ENCODE data around the gene AK1. TPM values are rescaled to one million over a fixed set of nuclear protein-coding genes. Genes with fewer than 3 reads are reported as not detected.
A peak's percentile ranks its signal among the peaks of the same experiment; 100 is the strongest.

Gene AK1
- total RNA-seq, 2 experiments from 2014 or later = 46.7 to 52.6 TPM

GRCh38 chr9:127886401-127886972, 9.0 kb upstream of the AK1 start:
- ChIA-PET POLR2A (interaction anchor here (1.3 kb wide), 1 partner anchor 187 kb away, joined by 3 read pairs; no protein-coding TSS in a partner anchor), CTCF (no interaction called here)
- Histone ChIP-seq H3K27me3 (ENCODE audit: control insufficient read depth in 1 of 2, insufficient read depth in 2 of 2, low read length in 2 of 2) (no peaks in the 10 kb centered on the region), H3K4me3 (ENCODE audit: low read length) (no peak overlapping the region), H3K9me3 (ENCODE audit: control insufficient read depth in 1 of 2, insufficient read depth in 1 of 2, low read length in 2 of 2) (no peaks in the 10 kb centered on the region), H3K36me3 (ENCODE audit: insufficient read depth, low read length) (peaks cover 58% of the 10 kb centered on the region), H3K27ac (ENCODE audit: low read depth in 1 of 2, low read length in 2 of 2) (no peak overlapping the region), H3K4me1 (ENCODE audit: insufficient read depth, low read length) (peaks cover 6% of the 10 kb centered on the region)
- Mint-ChIP-seq H3K4me3 (no peak overlapping the region), H3K9me3 (no peaks in the 10 kb centered on the region), H3K27ac (no peak overlapping the region), H3K36me3 (ENCODE audit: low read depth) (peaks cover 78% of the 10 kb centered on the region), H3K4me1 (ENCODE audit: low read depth) (peaks cover 5% of the 10 kb centered on the region), H3K27me3 (no peaks in the 10 kb centered on the region)
- DNase-seq = no peak
- peak; percentile 25 for ATAC-seq (ENCODE audit: poor library complexity)
- intact Hi-C loops (cut with DNase I, micrococcal nuclease) = no loop called here
- TF ChIP-seq, protein P1, sequence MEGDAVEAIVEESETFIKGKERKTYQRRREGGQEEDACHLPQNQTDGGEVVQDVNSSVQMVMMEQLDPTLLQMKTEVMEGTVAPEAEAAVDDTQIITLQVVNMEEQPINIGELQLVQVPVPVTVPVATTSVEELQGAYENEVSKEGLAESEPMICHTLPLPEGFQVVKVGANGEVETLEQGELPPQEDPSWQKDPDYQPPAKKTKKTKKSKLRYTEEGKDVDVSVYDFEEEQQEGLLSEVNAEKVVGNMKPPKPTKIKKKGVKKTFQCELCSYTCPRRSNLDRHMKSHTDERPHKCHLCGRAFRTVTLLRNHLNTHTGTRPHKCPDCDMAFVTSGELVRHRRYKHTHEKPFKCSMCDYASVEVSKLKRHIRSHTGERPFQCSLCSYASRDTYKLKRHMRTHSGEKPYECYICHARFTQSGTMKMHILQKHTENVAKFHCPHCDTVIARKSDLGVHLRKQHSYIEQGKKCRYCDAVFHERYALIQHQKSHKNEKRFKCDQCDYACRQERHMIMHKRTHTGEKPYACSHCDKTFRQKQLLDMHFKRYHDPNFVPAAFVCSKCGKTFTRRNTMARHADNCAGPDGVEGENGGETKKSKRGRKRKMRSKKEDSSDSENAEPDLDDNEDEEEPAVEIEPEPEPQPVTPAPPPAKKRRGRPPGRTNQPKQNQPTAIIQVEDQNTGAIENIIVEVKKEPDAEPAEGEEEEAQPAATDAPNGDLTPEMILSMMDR (IDR thresholded peaks at IDR 0.05) = no peak

GRCh38 chr9:127885508-127886281, 8.2 kb upstream of the AK1 start:
- peaks cover 70% of the 10 kb centered on the region for H3K36me3 Mint-ChIP-seq (ENCODE audit: low read depth)
- ATAC-seq (ENCODE audit: poor library complexity) (no peak), DNase-seq (no peak)
- no peaks in the 10 kb centered on the region for H3K27me3 Mint-ChIP-seq
- TF ChIP-seq, protein P1 (IDR thresholded peaks at IDR 0.05) = no peak
- Histone ChIP-seq H3K36me3 (ENCODE audit: insufficient read depth, low read length) (peaks cover 52% of the 10 kb centered on the region), H3K9me3 (ENCODE audit: control insufficient read depth in 1 of 2, insufficient read depth in 1 of 2, low read length in 2 of 2) (no peaks in the 10 kb centered on the region), H3K27ac (ENCODE audit: low read depth in 1 of 2, low read length in 2 of 2) (no peak overlapping the region), H3K4me3 (ENCODE audit: low read length) (no peak overlapping the region), H3K4me1 (ENCODE audit: insufficient read depth, low read length) (peaks cover 6% of the 10 kb centered on the region), H3K27me3 (ENCODE audit: control insufficient read depth in 1 of 2, insufficient read depth in 2 of 2, low read length in 2 of 2) (no peaks in the 10 kb centered on the region)
- ChIA-PET CTCF (no interaction called here), POLR2A (interaction anchor here (1.0 to 1.8 kb wide), 4 partner anchors 12 to 187 kb away, joined by 3 to 6 read pairs (median 4); partner anchors contain the start of gene ST6GALNAC4)
- no peak overlapping the region for H3K27ac Mint-ChIP-seq
- no peaks in the 10 kb centered on the region for H3K9me3 Mint-ChIP-seq
- no peak overlapping the region for H3K4me3 Mint-ChIP-seq
- H3K4me1 Mint-ChIP-seq (ENCODE audit: low read depth) = peaks cover 5% of the 10 kb centered on the region
- intact Hi-C loops (cut with DNase I, micrococcal nuclease) = no loop called here

DNA sequence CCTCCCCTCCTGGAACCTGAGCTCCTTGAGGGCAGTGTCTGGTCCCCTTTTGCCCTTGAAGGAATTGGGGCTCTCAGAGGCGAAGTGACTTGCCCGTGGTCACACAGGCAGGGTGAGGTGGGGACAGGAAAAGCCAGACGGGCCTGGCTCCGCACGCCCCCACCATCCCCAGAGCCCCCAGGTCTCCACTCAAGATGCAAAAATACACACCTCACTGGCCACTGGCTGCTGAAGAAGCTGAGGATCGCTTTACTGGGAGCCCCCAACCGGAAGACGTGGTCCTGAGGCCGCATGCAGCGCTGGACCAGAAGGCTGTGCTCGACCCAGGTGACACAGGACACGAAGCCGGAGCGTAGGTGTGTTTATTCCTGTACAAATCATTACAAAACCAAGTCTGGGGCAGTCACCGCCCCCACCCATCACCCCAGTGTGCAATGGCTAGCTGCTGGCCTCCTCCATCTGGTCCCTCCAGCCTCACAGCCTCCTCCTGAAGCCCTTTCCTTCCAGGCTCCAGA, 7.6 kb upstream of the AK1 start:
- no peak for DNase-seq
- peaks cover 63% of the 10 kb centered on the region for H3K36me3 Mint-ChIP-seq (ENCODE audit: low read depth)
- TF ChIP-seq, protein P1 (IDR thresholded peaks at IDR 0.05) = no peak
- H3K9me3 ChIP-seq (ENCODE audit: control insufficient read depth in 1 of 2, insufficient read depth in 1 of 2, low read length in 2 of 2) = no peaks in the 10 kb centered on the region
- peak overlapping the region in 1 of 2 donors; percentile 13 for H3K27ac ChIP-seq (ENCODE audit: low read depth in 1 of 2, low read length in 2 of 2)
- POLR2A ChIA-PET = interaction anchor here (1.0 to 1.8 kb wide), 5 partner anchors 12 to 188 kb away, joined by 3 to 6 read pairs (median 3); partner anchors contain the start of gene ST6GALNAC4
- H3K27me3 Mint-ChIP-seq = no peaks in the 10 kb centered on the region
- peaks cover 5% of the 10 kb centered on the region for H3K4me1 Mint-ChIP-seq (ENCODE audit: low read depth)
- CTCF ChIA-PET = interaction anchor here (0.7 kb wide), 1 partner anchor 25 kb away, joined by 3 read pairs; no protein-coding TSS in a partner anchor
- no peak for ATAC-seq (ENCODE audit: poor library complexity)
- no peak overlapping the region for H3K4me3 ChIP-seq (ENCODE audit: low read length)
- no peaks in the 10 kb centered on the region for H3K9me3 Mint-ChIP-seq
- no peaks in the 10 kb centered on the region for H3K27me3 ChIP-seq (ENCODE audit: control insufficient read depth in 1 of 2, insufficient read depth in 2 of 2, low read length in 2 of 2)
- no peak overlapping the region for H3K4me3 Mint-ChIP-seq
- intact Hi-C loops (cut with DNase I, micrococcal nuclease) = loop anchor here in 1 of 2 experiments (5.0 kb wide), 1 partner anchor 32 kb away; the partner anchor contains the start of gene ST6GALNAC4
- peaks cover 6% of the 10 kb centered on the region for H3K4me1 ChIP-seq (ENCODE audit: insufficient read depth, low read length)
- H3K27ac Mint-ChIP-seq = no peak overlapping the region
- peaks cover 46% of the 10 kb centered on the region for H3K36me3 ChIP-seq (ENCODE audit: insufficient read depth, low read length)

All from CD4-positive, alpha-beta T cell (primary cell).